Fibroblast of the aortic adventitia (primary cell): ENCODE measurements around the gene RNASE7. TPM values are rescaled to one million over a fixed set of nuclear protein-coding genes. Genes with fewer than 3 reads are reported as not detected.

Experiments used
- DNase-seq: peaks from one replicate; pipeline ENCODE4 v3.0.0-alpha.2; 2010; ENCODE audit warnings: low read depth
- H3K4me3 ChIP-seq: 2 replicates; pipeline ENCODE4 v1.5.1; 2011; ENCODE audit warnings: low read depth, mild to moderate bottlenecking, control low read depth, low read length, moderate library complexity
- total RNA-seq: library from RNA; depleted of rRNA; stranded (reverse); fragments of >200 nt; gene quantifications from 2 replicates; pipeline ENCODE4 v1.2.3, GENCODE V29; 2012; ENCODE audit warnings: low replicate concordance
- TF ChIP-seq, protein P1 (sequence below): IDR thresholded peaks from 2 replicates; pipeline ENCODE4 v1.5.1; 2011; ENCODE audit warnings: mild to moderate bottlenecking, low read length, control low read depth, inconsistent platforms; ENCODE audit not compliant: insufficient read depth

RNASE7 gene
- total RNA-seq, 1 donor: not detected

DNA sequence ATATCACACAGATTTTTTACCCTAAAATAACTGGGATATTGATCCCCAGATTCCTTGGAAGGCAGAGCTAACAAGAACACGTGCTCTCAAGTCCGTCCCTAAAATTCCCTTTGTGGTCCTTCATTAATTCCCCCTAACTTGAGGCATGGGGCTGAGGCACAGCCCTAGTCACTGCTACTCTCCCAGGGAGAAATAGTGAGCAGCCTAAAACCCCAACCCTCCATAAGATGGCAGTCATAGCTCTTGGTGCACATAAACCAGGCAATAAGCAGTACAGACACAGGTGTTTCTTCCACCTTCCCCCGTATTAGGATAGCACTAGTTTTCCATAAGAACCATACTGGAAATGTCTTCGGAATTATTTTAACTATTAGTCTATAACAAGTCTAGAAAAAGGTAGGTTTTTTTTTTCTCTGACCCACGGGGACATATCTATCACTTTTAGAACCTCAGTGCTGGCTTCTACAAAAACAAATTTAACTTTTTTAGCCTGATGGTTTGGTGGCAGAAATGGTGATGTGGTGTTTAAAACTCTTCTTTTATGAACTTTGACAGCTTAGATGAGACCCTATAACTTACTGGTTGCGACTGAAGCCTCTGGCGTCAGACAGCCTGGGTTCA is 24.8 kb downstream of the RNASE7 start:
- H3K4me3 ChIP-seq: no peak overlapping the region
- TF ChIP-seq, protein P1, sequence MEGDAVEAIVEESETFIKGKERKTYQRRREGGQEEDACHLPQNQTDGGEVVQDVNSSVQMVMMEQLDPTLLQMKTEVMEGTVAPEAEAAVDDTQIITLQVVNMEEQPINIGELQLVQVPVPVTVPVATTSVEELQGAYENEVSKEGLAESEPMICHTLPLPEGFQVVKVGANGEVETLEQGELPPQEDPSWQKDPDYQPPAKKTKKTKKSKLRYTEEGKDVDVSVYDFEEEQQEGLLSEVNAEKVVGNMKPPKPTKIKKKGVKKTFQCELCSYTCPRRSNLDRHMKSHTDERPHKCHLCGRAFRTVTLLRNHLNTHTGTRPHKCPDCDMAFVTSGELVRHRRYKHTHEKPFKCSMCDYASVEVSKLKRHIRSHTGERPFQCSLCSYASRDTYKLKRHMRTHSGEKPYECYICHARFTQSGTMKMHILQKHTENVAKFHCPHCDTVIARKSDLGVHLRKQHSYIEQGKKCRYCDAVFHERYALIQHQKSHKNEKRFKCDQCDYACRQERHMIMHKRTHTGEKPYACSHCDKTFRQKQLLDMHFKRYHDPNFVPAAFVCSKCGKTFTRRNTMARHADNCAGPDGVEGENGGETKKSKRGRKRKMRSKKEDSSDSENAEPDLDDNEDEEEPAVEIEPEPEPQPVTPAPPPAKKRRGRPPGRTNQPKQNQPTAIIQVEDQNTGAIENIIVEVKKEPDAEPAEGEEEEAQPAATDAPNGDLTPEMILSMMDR: peak; percentile 37
- DNase-seq: no peak

DNA sequence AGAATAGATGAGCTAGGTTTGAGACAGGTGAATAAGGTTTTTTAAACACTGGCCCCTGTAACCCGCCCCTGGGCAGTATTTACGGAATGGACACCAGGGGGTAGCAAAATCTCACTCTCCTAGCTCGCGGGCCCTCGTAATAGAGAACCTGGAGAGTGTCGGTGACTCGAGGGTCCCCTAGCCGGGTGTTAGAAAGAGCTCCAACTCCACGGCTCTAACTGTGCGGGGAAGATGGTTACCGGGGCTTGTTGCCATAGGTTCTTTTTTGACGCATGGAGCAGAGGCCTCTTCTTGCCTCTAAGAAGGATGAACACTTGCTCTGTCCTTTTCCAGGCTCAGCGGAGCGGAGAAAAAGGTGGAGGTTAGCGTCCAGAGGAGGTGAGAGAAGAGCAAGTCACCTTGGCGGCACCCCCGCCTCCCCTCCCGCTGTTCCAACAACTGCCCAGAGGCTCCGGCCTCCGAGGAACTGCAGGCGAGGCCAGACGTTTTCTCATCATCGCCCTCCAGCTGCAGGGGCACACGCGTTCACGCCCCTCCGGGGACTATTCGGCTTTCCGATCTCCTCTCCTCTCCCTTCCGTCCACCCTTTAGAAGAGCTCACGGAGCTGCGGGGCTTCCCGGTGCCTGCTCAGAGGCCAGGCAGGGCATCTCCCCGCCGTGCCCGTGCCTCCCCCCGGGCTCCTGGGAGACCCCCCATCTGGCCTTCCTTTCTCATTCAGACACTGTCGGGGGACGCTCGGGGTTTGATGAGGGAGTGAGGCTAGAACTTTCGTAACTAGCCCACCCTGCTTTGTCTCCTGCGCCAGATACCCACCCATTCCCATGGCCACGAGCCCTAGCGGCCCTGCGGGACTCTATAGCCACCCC is 26.6 kb downstream of the RNASE7 start:
- TF ChIP-seq, protein P1: peak; percentile 71
- H3K4me3 ChIP-seq: peak overlapping the region; percentile 81
- DNase-seq: peak; percentile 69

DNA sequence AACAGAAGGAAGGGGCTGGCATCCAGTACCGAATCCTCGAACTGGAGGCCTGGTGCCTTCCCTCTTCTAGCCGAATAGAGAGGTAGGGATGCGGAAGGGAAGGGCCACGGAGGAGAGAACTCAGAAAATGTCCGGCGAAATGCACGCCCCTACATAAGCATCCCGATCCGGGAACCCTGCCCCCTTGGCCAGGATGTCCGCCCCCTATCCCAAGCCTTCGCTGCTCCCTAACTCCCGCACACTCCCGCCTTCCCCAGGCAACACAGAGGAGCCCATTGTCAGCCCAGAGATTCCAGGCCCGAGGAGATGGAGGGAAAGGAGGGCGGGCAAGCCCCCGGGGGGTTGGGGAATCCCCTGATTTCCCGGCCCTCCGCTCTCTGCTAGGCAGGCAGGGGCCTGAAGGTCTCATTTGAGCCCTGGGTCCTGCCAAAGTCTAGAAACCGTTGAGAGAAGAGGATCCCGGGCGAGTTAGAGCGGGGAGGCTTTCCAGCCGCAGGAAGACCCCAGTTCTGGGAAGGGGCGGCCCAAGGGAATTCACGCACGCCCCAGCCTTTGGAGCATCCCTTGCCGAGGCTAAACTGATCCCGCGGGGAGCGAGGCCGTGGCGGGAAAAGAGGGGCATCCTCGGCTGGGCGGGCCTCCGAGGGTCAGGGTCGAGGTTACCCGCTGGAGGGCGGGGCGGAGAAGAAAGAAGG is 27.4 kb downstream of the RNASE7 start:
- peak overlapping the region; percentile 81 for H3K4me3 ChIP-seq
- DNase-seq: peak; percentile 47
- TF ChIP-seq, protein P1: no peak

DNA sequence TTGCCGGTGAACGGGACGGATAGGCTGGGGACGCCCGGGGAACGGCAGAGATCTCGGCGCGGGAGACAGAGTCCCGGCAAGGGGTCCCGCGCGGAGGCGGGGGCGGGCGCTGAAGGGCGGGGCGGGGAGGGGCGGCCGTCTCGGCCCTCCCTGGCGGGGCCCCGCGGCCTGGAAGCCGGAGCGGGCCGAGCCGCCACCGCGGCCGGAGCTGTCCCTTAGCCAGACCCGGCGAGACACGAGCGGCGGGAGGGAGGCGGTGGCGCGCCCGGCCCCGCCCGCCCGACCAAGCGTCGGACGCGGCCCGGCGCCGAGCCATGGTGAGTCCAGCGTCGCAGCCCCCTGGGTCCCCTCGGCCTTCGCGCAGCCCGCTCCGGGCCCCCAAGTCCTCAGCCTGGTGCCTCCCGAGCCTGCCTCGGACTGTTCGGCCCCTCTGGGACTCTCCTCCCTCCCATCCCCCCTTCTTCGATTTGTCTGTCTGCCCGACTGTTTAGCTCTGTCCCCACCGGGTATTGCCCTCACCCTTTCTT is 28.0 kb downstream of the RNASE7 start, which contains the start of gene ARHGEF40:
Gene ARHGEF40 (plus strand): TSS at position 222 of the 527 bp plus-strand sequence. CDS start 93 bp downstream, at position 315.
- peak within 1 kb of the TSS; percentile 81 for H3K4me3 ChIP-seq
- DNase-seq: peak; percentile 40
- TF ChIP-seq, protein P1: no peak

DNA sequence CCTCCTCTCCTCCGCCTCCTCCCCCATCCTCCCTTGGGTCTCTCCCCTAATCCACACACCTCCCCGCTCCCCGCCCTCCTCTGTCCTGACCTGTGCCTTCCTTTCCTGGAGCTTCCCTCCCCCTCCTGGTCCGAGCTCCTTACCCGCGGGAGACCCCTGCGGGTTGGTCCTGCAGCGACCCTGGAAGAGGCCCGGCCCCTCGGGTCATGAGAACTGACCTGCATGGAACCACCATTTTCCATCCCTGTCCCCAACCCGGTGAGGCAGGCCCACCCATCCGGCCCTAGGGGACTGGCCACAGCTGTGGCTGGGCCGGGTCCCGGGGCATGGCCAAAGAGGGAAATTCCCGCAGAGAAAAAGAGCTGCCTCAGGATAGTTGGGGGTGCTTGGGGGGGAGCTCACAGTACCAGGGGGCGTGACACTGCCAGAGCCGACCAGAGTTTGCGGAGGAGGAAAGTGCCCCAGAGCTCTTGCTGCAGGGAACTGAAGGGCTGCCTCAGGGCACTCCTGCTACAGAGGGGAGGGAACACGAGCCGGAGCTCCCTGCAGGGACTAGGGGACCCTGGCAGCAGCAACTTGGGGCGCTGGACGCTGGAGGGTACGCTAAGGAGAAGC is 28.6 kb downstream of the RNASE7 start:
- DNase-seq: peak; percentile 45
- peak overlapping the region; percentile 81 for H3K4me3 ChIP-seq
- TF ChIP-seq, protein P1: no peak
